Activated CD4-positive, alpha-beta T cell treated with anti-CD3 and anti-CD28 coated beads, Interleukin-2, amount 10 ng/mL, durations not matched to agents 7 days and 5 days (primary cell): ENCODE data around the gene CASZ1. TPM values are rescaled to one million over a fixed set of nuclear protein-coding genes. Genes with fewer than 3 reads are reported as not detected.

ENCODE experiments used
- CTCF ChIA-PET: fragments of 350-600 bp; sonication (Branson Sonifier 250); formaldehyde crosslinking; loops from one replicate; lab custom pipeline; 2021; ENCODE audit warnings: antibody characterized with exemption; lab: Charles Lee
- POLR2A ChIA-PET: fragments of 350-600 bp; sonication (Branson Sonifier 250); formaldehyde crosslinking; loops from one replicate; lab custom pipeline; 2021; ENCODE audit warnings: antibody characterized with exemption; lab: Charles Lee
- DNase-seq: peaks from one replicate; pipeline ENCODE4 v3.0.0-alpha.2; 2020
- H3K27ac Mint-ChIP-seq: one replicate; pipeline ENCODE4 v1.8.0; 2021; ENCODE audit warnings: mild to moderate bottlenecking, moderate library complexity, mixed read lengths
- H3K27me3 Mint-ChIP-seq: one replicate; pipeline ENCODE4 v1.8.0; 2021; ENCODE audit warnings: mixed read lengths
- H3K36me3 Mint-ChIP-seq: one replicate; pipeline ENCODE4 v1.8.0; 2021; ENCODE audit warnings: low read depth, mixed read lengths
- H3K4me1 Mint-ChIP-seq: one replicate; pipeline ENCODE4 v1.8.0; 2021; ENCODE audit warnings: mixed read lengths
- H3K4me3 Mint-ChIP-seq: one replicate; pipeline ENCODE4 v1.8.0; 2021; ENCODE audit warnings: mild to moderate bottlenecking, moderate library complexity, mixed read lengths
- H3K9me3 Mint-ChIP-seq: one replicate; pipeline ENCODE4 v1.8.0; 2021; ENCODE audit warnings: mixed read lengths
- total RNA-seq, 2 experiments: library from RNA; stranded (reverse); gene quantifications; one replicate each; pipeline ENCODE4 v1.2.3, GENCODE V29; 2021

Gene CASZ1
- total RNA-seq, 2 experiments from 2014 or later = 7.6 to 9.8 TPM

GRCh38 chr1:10681296-10682107, 114.9 kb downstream of the CASZ1 start:
- no peak for DNase-seq
- Mint-ChIP-seq H3K27me3 (no peaks in the 10 kb centered on the region), H3K4me1 (no peaks in the 10 kb centered on the region), H3K4me3 (no peak overlapping the region), H3K9me3 (no peaks in the 10 kb centered on the region), H3K36me3 (no peaks in the 10 kb centered on the region), H3K27ac (no peak overlapping the region)
- POLR2A ChIA-PET = no interaction called here
- CTCF ChIA-PET = no interaction called here

- ChIA-PET POLR2A (no interaction called here), CTCF (no interaction called here)
- Mint-ChIP-seq H3K4me3 (no peak overlapping the region), H3K27ac (no peak overlapping the region), H3K36me3 (no peaks in the 10 kb centered on the region), H3K27me3 (no peaks in the 10 kb centered on the region), H3K4me1 (peaks cover 2% of the 10 kb centered on the region), H3K9me3 (no peaks in the 10 kb centered on the region)
- no peak for DNase-seq
Measured at GRCh38 chr1:10680487-10680886, 116.0 kb downstream of the CASZ1 start.

GRCh38 chr1:10679496-10680220, 116.8 kb downstream of the CASZ1 start:
- peaks cover 2% of the 10 kb centered on the region for H3K4me1 Mint-ChIP-seq
- DNase-seq = no peak
- no peak overlapping the region for H3K4me3 Mint-ChIP-seq
- CTCF ChIA-PET = interaction anchor here (0.9 kb wide), 1 partner anchor 184 kb away, joined by 3 read pairs; no protein-coding TSS in a partner anchor
- no peaks in the 10 kb centered on the region for H3K9me3 Mint-ChIP-seq
- H3K27ac Mint-ChIP-seq = no peak overlapping the region
- no peaks in the 10 kb centered on the region for H3K36me3 Mint-ChIP-seq
- H3K27me3 Mint-ChIP-seq = no peaks in the 10 kb centered on the region
- POLR2A ChIA-PET = no interaction called here

- peaks cover 2% of the 10 kb centered on the region for H3K4me1 Mint-ChIP-seq
- POLR2A ChIA-PET = no interaction called here
- H3K4me3 Mint-ChIP-seq = no peak overlapping the region
- H3K27me3 Mint-ChIP-seq = no peaks in the 10 kb centered on the region
- no peak overlapping the region for H3K27ac Mint-ChIP-seq
- no peaks in the 10 kb centered on the region for H3K36me3 Mint-ChIP-seq
- CTCF ChIA-PET = interaction anchor here (0.9 kb wide), 1 partner anchor 184 kb away, joined by 3 read pairs; no protein-coding TSS in a partner anchor
- DNase-seq = no peak
- no peaks in the 10 kb centered on the region for H3K9me3 Mint-ChIP-seq
Measured at GRCh38 chr1:10678852-10679251, 117.6 kb downstream of the CASZ1 start.

- POLR2A ChIA-PET = no interaction called here
Measured at GRCh38 chr1:10678402-10678801, 118.0 kb downstream of the CASZ1 start.

GRCh38 chr1:10677491-10678391, 118.7 kb downstream of the CASZ1 start:
- Mint-ChIP-seq H3K4me3 (no peak overlapping the region), H3K4me1 (peaks cover 2% of the 10 kb centered on the region), H3K36me3 (no peaks in the 10 kb centered on the region), H3K27ac (no peak overlapping the region), H3K9me3 (no peaks in the 10 kb centered on the region), H3K27me3 (no peaks in the 10 kb centered on the region)
- DNase-seq = no peak
- CTCF ChIA-PET = no interaction called here
- POLR2A ChIA-PET = no interaction called here

More at GRCh38 chr1:10678402-10678801, 118.0 kb downstream of the CASZ1 start:
- Mint-ChIP-seq H3K4me3 (no peak overlapping the region), H3K27ac (no peak overlapping the region), H3K36me3 (no peaks in the 10 kb centered on the region), H3K9me3 (no peaks in the 10 kb centered on the region), H3K4me1 (peaks cover 2% of the 10 kb centered on the region), H3K27me3 (no peaks in the 10 kb centered on the region)
- CTCF ChIA-PET = interaction anchor here (0.9 kb wide), 1 partner anchor 183 kb away, joined by 3 read pairs; no protein-coding TSS in a partner anchor
- DNase-seq = no peak

- Mint-ChIP-seq H3K4me3 (no peak overlapping the region), H3K9me3 (no peaks in the 10 kb centered on the region), H3K27ac (no peak overlapping the region), H3K36me3 (no peaks in the 10 kb centered on the region), H3K27me3 (no peaks in the 10 kb centered on the region), H3K4me1 (peaks cover 2% of the 10 kb centered on the region)
- ChIA-PET POLR2A (no interaction called here), CTCF (no interaction called here)
- DNase-seq = no peak
Measured at GRCh38 chr1:10676963-10677362, 119.5 kb downstream of the CASZ1 start.

GRCh38 chr1:10675813-10676212, 120.6 kb downstream of the CASZ1 start:
- ChIA-PET POLR2A (no interaction called here), CTCF (interaction anchor here (0.6 kb wide), 1 partner anchor 214 kb away, joined by 4 read pairs; no protein-coding TSS in a partner anchor)
- H3K27me3 Mint-ChIP-seq = no peaks in the 10 kb centered on the region

GRCh38 chr1:10674700-10675609, 121.5 kb downstream of the CASZ1 start:
- no peaks in the 10 kb centered on the region for H3K9me3 Mint-ChIP-seq
- H3K27ac Mint-ChIP-seq = no peak overlapping the region
- H3K4me1 Mint-ChIP-seq = peaks cover 2% of the 10 kb centered on the region
- no peaks in the 10 kb centered on the region for H3K36me3 Mint-ChIP-seq
- no peak overlapping the region for H3K4me3 Mint-ChIP-seq
- ChIA-PET CTCF (interaction anchor here (0.8 kb wide), 1 partner anchor 123 kb away, joined by 6 read pairs; no protein-coding TSS in a partner anchor), POLR2A (no interaction called here)
- H3K27me3 Mint-ChIP-seq = no peaks in the 10 kb centered on the region
- no peak for DNase-seq

More at GRCh38 chr1:10675813-10676212, 120.6 kb downstream of the CASZ1 start:
- no peaks in the 10 kb centered on the region for H3K9me3 Mint-ChIP-seq
- H3K4me3 Mint-ChIP-seq = no peak overlapping the region
- H3K4me1 Mint-ChIP-seq = peaks cover 2% of the 10 kb centered on the region
- H3K36me3 Mint-ChIP-seq = no peaks in the 10 kb centered on the region
- no peak for DNase-seq
- H3K27ac Mint-ChIP-seq = no peak overlapping the region

GRCh38 chr1:10674222-10674621, 122.2 kb downstream of the CASZ1 start:
- H3K27ac Mint-ChIP-seq = no peak overlapping the region
- H3K36me3 Mint-ChIP-seq = no peaks in the 10 kb centered on the region
- peaks cover 2% of the 10 kb centered on the region for H3K4me1 Mint-ChIP-seq
- H3K27me3 Mint-ChIP-seq = no peaks in the 10 kb centered on the region
- no peaks in the 10 kb centered on the region for H3K9me3 Mint-ChIP-seq
- no peak for DNase-seq
- POLR2A ChIA-PET = no interaction called here
- H3K4me3 Mint-ChIP-seq = no peak overlapping the region
- CTCF ChIA-PET = interaction anchor here (0.8 kb wide), 1 partner anchor 122 kb away, joined by 6 read pairs; no protein-coding TSS in a partner anchor

- peaks cover 2% of the 10 kb centered on the region for H3K4me1 Mint-ChIP-seq
- H3K36me3 Mint-ChIP-seq = no peaks in the 10 kb centered on the region
- H3K9me3 Mint-ChIP-seq = no peaks in the 10 kb centered on the region
- DNase-seq = no peak
- H3K4me3 Mint-ChIP-seq = no peak overlapping the region
- POLR2A ChIA-PET = no interaction called here
- H3K27me3 Mint-ChIP-seq = no peaks in the 10 kb centered on the region
- no peak overlapping the region for H3K27ac Mint-ChIP-seq
- CTCF ChIA-PET = interaction anchor here (0.8 kb wide), 1 partner anchor 296 kb away, joined by 3 read pairs; no protein-coding TSS in a partner anchor
Measured at GRCh38 chr1:10673109-10673711, 123.2 kb downstream of the CASZ1 start.
